ENCODE results near the gene TEC.

DNA sequence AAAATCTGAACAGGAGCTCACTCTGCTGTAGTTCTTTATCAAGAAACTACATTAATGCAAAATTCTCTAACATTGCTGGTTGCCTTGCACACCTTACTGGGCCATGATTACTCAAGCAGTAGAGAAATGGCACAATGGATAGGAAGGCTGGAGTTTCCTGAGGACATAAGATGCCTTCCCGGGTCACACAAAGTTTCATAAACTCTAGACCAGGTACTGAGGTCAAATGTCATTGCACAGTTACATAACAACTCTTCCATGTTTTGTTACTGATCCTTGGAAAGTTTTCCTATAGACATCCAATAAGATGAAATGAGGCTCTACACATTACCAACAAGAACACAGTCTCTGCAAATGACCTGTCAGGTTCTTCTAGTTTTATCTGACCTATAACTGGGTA lies 9.9 kb downstream of the TEC start:
- TF ChIP-seq, protein P1, sequence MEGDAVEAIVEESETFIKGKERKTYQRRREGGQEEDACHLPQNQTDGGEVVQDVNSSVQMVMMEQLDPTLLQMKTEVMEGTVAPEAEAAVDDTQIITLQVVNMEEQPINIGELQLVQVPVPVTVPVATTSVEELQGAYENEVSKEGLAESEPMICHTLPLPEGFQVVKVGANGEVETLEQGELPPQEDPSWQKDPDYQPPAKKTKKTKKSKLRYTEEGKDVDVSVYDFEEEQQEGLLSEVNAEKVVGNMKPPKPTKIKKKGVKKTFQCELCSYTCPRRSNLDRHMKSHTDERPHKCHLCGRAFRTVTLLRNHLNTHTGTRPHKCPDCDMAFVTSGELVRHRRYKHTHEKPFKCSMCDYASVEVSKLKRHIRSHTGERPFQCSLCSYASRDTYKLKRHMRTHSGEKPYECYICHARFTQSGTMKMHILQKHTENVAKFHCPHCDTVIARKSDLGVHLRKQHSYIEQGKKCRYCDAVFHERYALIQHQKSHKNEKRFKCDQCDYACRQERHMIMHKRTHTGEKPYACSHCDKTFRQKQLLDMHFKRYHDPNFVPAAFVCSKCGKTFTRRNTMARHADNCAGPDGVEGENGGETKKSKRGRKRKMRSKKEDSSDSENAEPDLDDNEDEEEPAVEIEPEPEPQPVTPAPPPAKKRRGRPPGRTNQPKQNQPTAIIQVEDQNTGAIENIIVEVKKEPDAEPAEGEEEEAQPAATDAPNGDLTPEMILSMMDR (IDR thresholded peaks at IDR 0.05), result no peak
- no peak for TF ChIP-seq ZFX (IDR thresholded peaks at IDR 0.05; ENCODE audit: borderline replicate concordance)

All from 22Rv1 (cell line).